BLaER1 (cell line): Measurements from ENCODE around the gene CNTN4.

Source experiments
- H3K27ac ChIP-seq: shearing (Covaris generic); formaldehyde crosslinking; 2 replicates; pipeline ENCODE4 v1.8.1; 2022
- H3K27me3 ChIP-seq: shearing (Covaris generic); formaldehyde crosslinking; 2 replicates; pipeline ENCODE4 v1.8.1; 2022
- H3K36me3 ChIP-seq: shearing (Covaris generic); formaldehyde crosslinking; 2 replicates; pipeline ENCODE4 v1.8.1; 2022
- H3K4me1 ChIP-seq: shearing (Covaris generic); formaldehyde crosslinking; 2 replicates; pipeline ENCODE4 v1.8.1; 2022
- H3K4me2 ChIP-seq: shearing (Covaris generic); formaldehyde crosslinking; 2 replicates; pipeline ENCODE4 v1.8.1; 2022
- H3K4me3 ChIP-seq: shearing (Covaris generic); formaldehyde crosslinking; 2 replicates; pipeline ENCODE4 v1.8.1; 2022
- H3K9ac ChIP-seq: shearing (Covaris generic); formaldehyde crosslinking; 2 replicates; pipeline ENCODE4 v1.8.1; 2022
- H3K9me3 ChIP-seq: shearing (Covaris generic); formaldehyde crosslinking; 2 replicates; pipeline ENCODE4 v1.8.1; 2022
- H4K20me1 ChIP-seq: shearing (Covaris generic); formaldehyde crosslinking; 2 replicates; pipeline ENCODE4 v1.8.1; 2022
- Cebpa-rat ChIP-seq: shearing (Covaris generic); IDR thresholded peaks from 2 replicates; pipeline ENCODE4 v1.8.1; 2022

The CNTN4 gene

GRCh38 chr3:2097641-2098191 is 950 bp upstream of the CNTN4 start:
- Histone ChIP-seq H3K27me3 (no peaks in the 10 kb centered on the region), H3K9ac (no peak overlapping the region), H3K4me2 (no peak overlapping the region), H3K4me1 (no peaks in the 10 kb centered on the region), H3K9me3 (peaks cover 23% of the 10 kb centered on the region), H3K36me3 (no peaks in the 10 kb centered on the region), H3K4me3 (no peak overlapping the region), H4K20me1 (no peaks in the 10 kb centered on the region), H3K27ac (no peak overlapping the region)
- no peak for TF ChIP-seq Cebpa-rat

GRCh38 chr3:2099028-2099671 is 484 bp downstream of the CNTN4 start:
- no peak overlapping the region for H3K4me3 ChIP-seq
- no peak for TF ChIP-seq Cebpa-rat
- H3K4me2 ChIP-seq = no peak overlapping the region
- H3K36me3 ChIP-seq = no peaks in the 10 kb centered on the region
- H3K4me1 ChIP-seq = no peaks in the 10 kb centered on the region
- no peaks in the 10 kb centered on the region for H3K27me3 ChIP-seq
- H4K20me1 ChIP-seq = no peaks in the 10 kb centered on the region
- H3K9me3 ChIP-seq = peaks cover 23% of the 10 kb centered on the region
- no peak overlapping the region for H3K9ac ChIP-seq
- H3K27ac ChIP-seq = no peak overlapping the region

- Histone ChIP-seq H3K9ac (no peak overlapping the region), H3K27ac (no peak overlapping the region), H3K4me1 (no peaks in the 10 kb centered on the region), H3K4me2 (no peak overlapping the region), H3K36me3 (no peaks in the 10 kb centered on the region), H3K4me3 (no peak overlapping the region), H3K9me3 (peaks cover 23% of the 10 kb centered on the region), H4K20me1 (no peaks in the 10 kb centered on the region), H3K27me3 (no peaks in the 10 kb centered on the region)
- TF ChIP-seq Cebpa-rat = no peak
Measured at GRCh38 chr3:2099779-2100191, 1.1 kb downstream of the CNTN4 start.

GRCh38 chr3:2106438-2106837 is 7.8 kb downstream of the CNTN4 start:
- Histone ChIP-seq H3K27me3 (no peaks in the 10 kb centered on the region), H3K4me2 (no peak overlapping the region), H3K4me3 (no peak overlapping the region), H4K20me1 (no peaks in the 10 kb centered on the region), H3K9me3 (peaks cover 14% of the 10 kb centered on the region), H3K36me3 (no peaks in the 10 kb centered on the region), H3K9ac (no peak overlapping the region), H3K4me1 (no peaks in the 10 kb centered on the region), H3K27ac (no peak overlapping the region)
- TF ChIP-seq Cebpa-rat = no peak

- TF ChIP-seq Cebpa-rat = no peak
- H3K27me3 ChIP-seq = no peaks in the 10 kb centered on the region
- H3K9me3 ChIP-seq = peaks cover 9% of the 10 kb centered on the region
- no peak overlapping the region for H3K4me2 ChIP-seq
- H3K27ac ChIP-seq = no peak overlapping the region
- H3K36me3 ChIP-seq = no peaks in the 10 kb centered on the region
- no peaks in the 10 kb centered on the region for H3K4me1 ChIP-seq
- H4K20me1 ChIP-seq = no peaks in the 10 kb centered on the region
- no peak overlapping the region for H3K9ac ChIP-seq
- no peak overlapping the region for H3K4me3 ChIP-seq
Measured at GRCh38 chr3:2110597-2111117, 12.0 kb downstream of the CNTN4 start.

GRCh38 chr3:2114617-2115275 is 16.1 kb downstream of the CNTN4 start:
- Histone ChIP-seq H3K9ac (no peak overlapping the region), H3K27ac (no peak overlapping the region), H4K20me1 (no peaks in the 10 kb centered on the region), H3K27me3 (no peaks in the 10 kb centered on the region), H3K36me3 (no peaks in the 10 kb centered on the region), H3K4me3 (no peak overlapping the region), H3K9me3 (no peaks in the 10 kb centered on the region), H3K4me1 (no peaks in the 10 kb centered on the region), H3K4me2 (no peak overlapping the region)
- TF ChIP-seq Cebpa-rat = no peak

DNA sequence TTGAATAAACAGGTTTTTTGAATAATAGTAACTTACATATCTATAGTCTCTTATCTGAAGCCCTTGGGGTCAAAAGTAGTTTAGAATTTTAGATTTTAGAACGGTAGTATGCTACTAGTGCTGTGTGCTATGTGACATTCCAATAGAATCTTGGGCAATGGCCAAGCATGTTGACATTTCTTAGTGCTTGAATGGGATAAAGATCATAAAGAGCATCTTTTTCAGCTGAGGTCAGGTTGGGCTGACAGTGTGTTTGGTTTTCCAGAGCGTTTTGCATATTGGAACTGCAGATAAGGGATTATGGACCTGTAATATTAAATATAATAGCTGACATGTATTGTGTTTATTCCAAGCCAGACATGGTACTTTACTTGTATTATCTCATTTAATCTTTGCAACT is 32.1 kb downstream of the CNTN4 start:
- H3K4me3 ChIP-seq = no peak overlapping the region
- TF ChIP-seq Cebpa-rat = no peak
- no peaks in the 10 kb centered on the region for H4K20me1 ChIP-seq

GRCh38 chr3:2133146-2133545 is 34.5 kb downstream of the CNTN4 start:
- Histone ChIP-seq H4K20me1 (no peaks in the 10 kb centered on the region), H3K4me1 (no peaks in the 10 kb centered on the region), H3K27me3 (no peaks in the 10 kb centered on the region), H3K4me3 (no peak overlapping the region), H3K9me3 (no peaks in the 10 kb centered on the region), H3K36me3 (no peaks in the 10 kb centered on the region), H3K4me2 (no peak overlapping the region), H3K27ac (no peak overlapping the region), H3K9ac (no peak overlapping the region)
- no peak for TF ChIP-seq Cebpa-rat

More for the DNA sequence above, 32.1 kb downstream of the CNTN4 start:
- no peak overlapping the region for H3K4me2 ChIP-seq
- H3K36me3 ChIP-seq = no peaks in the 10 kb centered on the region
- H3K27me3 ChIP-seq = no peaks in the 10 kb centered on the region
- no peak overlapping the region for H3K9ac ChIP-seq
- no peaks in the 10 kb centered on the region for H3K9me3 ChIP-seq
- no peaks in the 10 kb centered on the region for H3K4me1 ChIP-seq
- H3K27ac ChIP-seq = no peak overlapping the region

DNA sequence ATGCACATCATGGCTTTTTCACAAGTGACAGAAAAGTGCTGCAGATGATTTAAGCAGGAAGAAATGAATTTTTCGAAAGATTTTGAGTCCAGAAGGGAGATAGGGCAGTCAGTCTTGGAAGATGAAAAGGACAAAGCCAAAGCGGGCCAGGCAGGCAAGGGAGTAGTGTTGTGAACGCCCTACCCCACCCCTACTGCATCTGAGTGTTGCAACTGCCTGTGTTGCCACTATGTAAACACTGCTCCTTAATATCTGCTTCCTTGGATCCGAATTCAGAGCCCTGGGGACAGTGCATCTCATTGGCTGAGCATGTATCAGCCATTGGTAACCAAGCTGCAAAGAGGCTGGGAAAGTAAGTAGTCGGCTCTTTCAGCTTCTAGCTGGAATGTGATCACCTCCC is 39.0 kb downstream of the CNTN4 start:
- Histone ChIP-seq H3K4me2 (no peak overlapping the region), H4K20me1 (no peaks in the 10 kb centered on the region), H3K9me3 (no peaks in the 10 kb centered on the region), H3K4me3 (no peak overlapping the region), H3K9ac (no peak overlapping the region), H3K4me1 (no peaks in the 10 kb centered on the region), H3K27me3 (no peaks in the 10 kb centered on the region), H3K27ac (no peak overlapping the region), H3K36me3 (no peaks in the 10 kb centered on the region)
- TF ChIP-seq Cebpa-rat = no peak

DNA sequence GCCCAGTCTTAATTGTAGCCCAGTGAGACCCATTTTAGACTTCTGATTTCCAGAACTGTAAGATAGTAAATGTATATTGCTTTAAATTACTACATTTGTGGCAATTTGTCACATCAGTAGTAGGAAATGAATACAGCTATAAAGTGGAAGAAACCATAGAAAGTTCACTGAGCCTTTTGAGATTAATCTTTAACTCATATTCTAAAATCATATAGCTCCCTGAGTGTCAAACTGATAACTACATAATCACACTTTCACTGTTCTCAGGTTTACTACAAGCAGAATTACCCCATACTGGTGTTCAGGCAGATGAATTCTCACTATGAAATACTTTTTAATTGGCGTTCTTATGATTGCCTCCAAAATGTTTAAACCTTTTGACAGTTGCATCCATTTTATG is 42.8 kb downstream of the CNTN4 start:
- Histone ChIP-seq H3K36me3 (no peaks in the 10 kb centered on the region), H3K4me2 (no peak overlapping the region), H3K4me3 (no peak overlapping the region), H3K9ac (no peak overlapping the region), H3K4me1 (no peaks in the 10 kb centered on the region), H3K27ac (no peak overlapping the region), H4K20me1 (no peaks in the 10 kb centered on the region), H3K9me3 (no peaks in the 10 kb centered on the region), H3K27me3 (no peaks in the 10 kb centered on the region)
- no peak for TF ChIP-seq Cebpa-rat
